Stomach smooth muscle (tissue), 2 donors: ENCODE data around the gene TMPRSS11A.

ENCODE experiments used
- H3K27ac ChIP-seq: one replicate; pipeline ENCODE4 v1.7.0; 2013; ENCODE audit warnings: mild to moderate bottlenecking, low read length, inconsistent platforms
- H3K27me3 ChIP-seq, 2 donors: one replicate each; pipeline ENCODE4 v1.7.0; 2013; ENCODE audit warnings: low read length in 2 of 2; ENCODE audit not compliant: insufficient read depth in 2 of 2, control insufficient read depth in 1 of 2
- H3K36me3 ChIP-seq, 2 donors: one replicate each; pipeline ENCODE4 v1.7.0; 2013; ENCODE audit warnings: low read length in 2 of 2; ENCODE audit not compliant: control insufficient read depth in 2 of 2, insufficient read depth in 2 of 2
- H3K4me1 ChIP-seq: one replicate; pipeline ENCODE4 v1.7.0; 2013; ENCODE audit warnings: low read length; ENCODE audit not compliant: control insufficient read depth, insufficient read depth
- H3K4me3 ChIP-seq, 2 donors: one replicate each; pipeline ENCODE4 v1.7.0; 2013; ENCODE audit warnings: low read length in 2 of 2
- H3K9ac ChIP-seq, 2 donors: one replicate each; pipeline ENCODE4 v1.7.0; 2013; ENCODE audit warnings: low read length in 2 of 2, mild to moderate bottlenecking in 1 of 2
- H3K9me3 ChIP-seq, 2 donors: one replicate each; pipeline ENCODE4 v1.7.0; 2013; ENCODE audit warnings: low read length in 2 of 2; ENCODE audit not compliant: control insufficient read depth in 2 of 2
- donor health status: healthy.
- donor health status: Pancreatic carcinoma.

The TMPRSS11A gene

DNA sequence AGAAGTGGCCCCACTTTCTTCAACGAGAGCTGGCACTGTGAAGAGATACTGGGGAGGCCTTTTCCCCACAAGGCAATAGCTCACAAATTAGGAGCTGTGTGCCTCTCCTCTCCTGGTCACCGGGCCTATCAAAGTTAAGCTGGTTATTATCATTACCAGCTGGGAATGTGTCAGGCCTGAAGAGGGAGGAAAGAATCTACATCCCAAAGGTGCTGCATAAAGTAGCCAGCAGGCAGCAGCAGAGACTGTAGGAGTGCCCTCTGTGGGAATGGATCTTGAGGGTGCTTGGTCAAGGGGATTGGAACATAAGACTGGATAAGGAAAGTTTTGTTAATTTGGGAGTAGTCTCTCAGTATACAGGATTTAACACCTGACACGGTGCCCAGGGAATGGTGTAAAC, 70.4 kb downstream of the TMPRSS11A start:
- H3K27ac ChIP-seq: no peak overlapping the region
- no peaks in the 10 kb centered on the region for H3K4me1 ChIP-seq
- no peak overlapping the region for H3K9ac ChIP-seq
- no peaks in the 10 kb centered on the region for H3K27me3 ChIP-seq
- H3K4me3 ChIP-seq: no peak overlapping the region
- no peaks in the 10 kb centered on the region for H3K36me3 ChIP-seq
- no peaks in the 10 kb centered on the region for H3K9me3 ChIP-seq

DNA sequence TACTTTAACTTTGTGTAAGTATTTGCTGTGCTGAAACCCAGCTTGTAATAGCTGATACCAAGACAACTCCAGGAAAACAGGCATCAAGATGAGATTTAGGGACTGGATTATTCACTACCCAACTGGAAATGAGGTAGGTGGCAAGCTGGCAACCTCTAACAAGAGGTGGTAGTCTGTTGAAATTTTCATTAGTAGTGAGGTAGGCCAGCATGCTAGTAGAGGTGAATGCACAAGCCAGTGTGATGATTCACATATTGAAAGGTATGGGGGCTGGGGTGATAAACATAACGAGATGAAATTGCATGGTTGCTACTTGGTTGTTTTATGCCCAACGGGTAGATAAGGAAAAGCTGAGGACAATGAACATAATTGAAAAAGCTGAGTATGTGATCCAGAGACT, 71.0 kb downstream of the TMPRSS11A start:
- Histone ChIP-seq H3K36me3 (no peaks in the 10 kb centered on the region), H3K4me3 (no peak overlapping the region), H3K27me3 (no peaks in the 10 kb centered on the region), H3K4me1 (no peaks in the 10 kb centered on the region), H3K27ac (no peak overlapping the region), H3K9me3 (no peaks in the 10 kb centered on the region), H3K9ac (no peak overlapping the region)

DNA sequence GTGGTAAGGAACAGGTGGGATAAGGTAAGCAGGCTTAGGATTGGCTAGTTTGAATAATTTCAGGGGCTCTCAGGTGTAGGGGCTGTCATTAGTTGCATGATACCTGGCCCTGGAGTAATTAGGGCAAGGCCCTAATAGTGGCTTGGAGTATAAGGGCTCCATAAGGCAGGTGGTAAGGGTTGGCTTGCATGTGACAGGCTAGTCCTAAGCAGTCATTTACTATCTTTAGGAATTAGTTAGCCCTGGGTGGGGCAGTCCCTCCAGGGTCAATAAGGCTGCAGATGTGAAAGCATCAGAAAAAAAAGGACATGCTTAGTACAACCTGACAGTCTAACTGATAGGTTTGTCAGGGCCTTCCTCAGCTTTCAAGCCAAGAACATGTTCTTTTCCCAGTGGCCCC, 71.6 kb downstream of the TMPRSS11A start:
- Histone ChIP-seq H3K9me3 (no peaks in the 10 kb centered on the region), H3K9ac (no peak overlapping the region), H3K4me1 (no peaks in the 10 kb centered on the region), H3K27me3 (no peaks in the 10 kb centered on the region), H3K27ac (no peak overlapping the region), H3K4me3 (no peak overlapping the region), H3K36me3 (no peaks in the 10 kb centered on the region)

DNA sequence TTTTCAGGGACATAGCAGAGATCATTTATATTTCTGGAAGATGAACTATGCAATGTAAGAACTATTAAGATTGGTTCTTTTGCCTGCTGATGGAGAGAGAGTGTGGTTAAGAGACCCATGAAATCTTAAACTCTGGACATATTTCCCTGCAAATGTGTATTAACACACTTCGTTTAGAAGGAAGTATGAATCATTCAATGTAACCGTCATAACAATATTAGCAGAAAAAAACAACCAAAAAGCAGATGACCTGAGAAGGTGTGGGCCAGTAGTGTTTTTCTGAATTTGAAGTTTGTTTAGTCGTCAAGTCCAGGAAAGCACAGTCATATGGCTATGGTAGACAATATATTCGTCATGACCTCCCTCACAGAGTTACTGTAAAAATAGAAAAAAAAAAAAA, 77.0 kb downstream of the TMPRSS11A start:
- Histone ChIP-seq H3K4me1 (no peaks in the 10 kb centered on the region), H3K27me3 (no peaks in the 10 kb centered on the region), H3K9me3 (no peaks in the 10 kb centered on the region), H3K27ac (no peak overlapping the region), H3K9ac (no peak overlapping the region), H3K36me3 (no peaks in the 10 kb centered on the region), H3K4me3 (no peak overlapping the region)

DNA sequence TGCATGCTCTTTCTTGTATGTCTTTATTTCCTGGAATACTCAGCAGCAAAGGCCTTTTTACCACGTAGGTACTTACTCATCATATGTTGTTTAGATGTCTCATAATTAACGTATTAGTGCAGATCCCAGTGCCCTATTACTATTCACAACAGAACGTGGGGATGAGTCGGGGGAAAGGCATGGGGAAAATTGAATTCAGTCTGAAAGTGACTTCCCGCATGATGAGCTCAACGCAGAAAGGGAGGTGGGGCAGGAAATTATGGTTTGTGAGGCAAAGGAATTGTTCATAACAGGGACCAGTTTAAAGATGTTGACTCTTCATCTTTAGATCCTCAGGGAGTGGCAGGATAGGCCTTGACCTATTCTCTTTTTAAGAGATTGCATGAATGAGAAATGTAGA, 77.5 kb downstream of the TMPRSS11A start:
- H3K4me1 ChIP-seq: no peaks in the 10 kb centered on the region
- no peaks in the 10 kb centered on the region for H3K9me3 ChIP-seq
- no peak overlapping the region for H3K9ac ChIP-seq
- no peaks in the 10 kb centered on the region for H3K36me3 ChIP-seq
- no peak overlapping the region for H3K27ac ChIP-seq
- no peak overlapping the region for H3K4me3 ChIP-seq
- no peaks in the 10 kb centered on the region for H3K27me3 ChIP-seq

DNA sequence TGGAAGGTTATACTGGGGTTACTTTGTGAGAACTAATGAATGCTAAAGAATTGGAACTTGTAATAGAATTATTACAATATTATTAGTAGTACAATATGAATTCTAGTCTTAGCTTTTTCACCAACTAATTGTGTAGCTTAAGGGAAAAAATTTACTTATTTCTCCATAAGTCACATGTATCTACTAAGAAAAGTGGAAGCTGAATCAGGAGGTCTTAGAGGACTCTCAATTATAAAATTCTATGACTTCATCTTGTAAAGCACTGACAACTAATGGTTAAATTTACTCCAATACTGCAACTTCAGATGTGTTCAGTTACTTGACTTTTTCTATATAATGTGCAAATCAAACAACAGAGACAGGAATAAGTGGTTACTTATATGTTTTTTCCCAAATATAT, 78.6 kb downstream of the TMPRSS11A start:
- H3K36me3 ChIP-seq: no peaks in the 10 kb centered on the region
- H3K27ac ChIP-seq: no peak overlapping the region
- H3K4me1 ChIP-seq: no peaks in the 10 kb centered on the region
- H3K4me3 ChIP-seq: no peak overlapping the region
- H3K27me3 ChIP-seq: no peaks in the 10 kb centered on the region
- no peaks in the 10 kb centered on the region for H3K9me3 ChIP-seq
- no peak overlapping the region for H3K9ac ChIP-seq

DNA sequence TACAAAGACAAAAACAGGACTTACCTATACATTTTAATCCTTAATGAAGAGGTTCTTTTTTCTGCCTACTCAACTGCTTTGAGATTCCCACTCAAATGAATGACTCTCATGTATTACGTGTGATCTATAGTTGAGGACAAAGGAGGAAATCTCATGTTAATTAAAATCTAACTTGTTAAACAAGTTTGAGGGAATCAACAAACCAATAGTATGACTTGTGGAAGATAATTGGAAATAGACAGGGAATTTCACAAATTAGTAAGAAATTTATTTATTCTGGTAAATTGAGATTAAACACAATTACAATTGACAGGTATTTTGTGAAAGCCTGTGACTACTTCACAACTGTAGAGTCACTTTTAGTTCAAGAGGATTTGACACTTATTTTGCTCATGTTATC, 79.4 kb downstream of the TMPRSS11A start, which contains the start of gene TMPRSS11D:
TSS of gene TMPRSS11D (minus strand) at position 101 of the 400 bp plus-strand sequence. CDS start at position 32, 69 bp downstream.
- Histone ChIP-seq H3K4me1 (no peaks in the 10 kb centered on the region), H3K27ac (no peak within 1 kb of the TSS), H3K9me3 (no peaks in the 10 kb centered on the region), H3K27me3 (no peaks in the 10 kb centered on the region), H3K36me3 (no peaks in the 10 kb centered on the region), H3K4me3 (no peak within 1 kb of the TSS), H3K9ac (no peak within 1 kb of the TSS)

DNA sequence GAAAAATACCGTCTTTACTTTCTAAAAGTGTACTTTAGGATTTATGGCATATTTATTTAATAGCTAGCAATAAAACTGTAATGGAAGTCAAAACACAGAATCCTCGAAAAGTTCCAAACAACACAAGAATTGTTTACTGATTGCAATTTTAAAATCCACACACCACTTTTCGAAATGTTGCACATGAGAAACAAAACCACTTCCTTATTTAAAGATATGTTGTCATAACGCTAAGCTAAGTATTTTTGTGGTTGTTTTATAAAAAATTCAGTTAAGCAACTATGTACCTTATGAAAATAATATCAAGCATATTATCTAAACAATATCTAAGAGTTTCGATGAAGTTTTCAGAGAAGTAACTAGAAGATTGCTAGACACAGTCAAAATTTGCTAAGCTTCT, 79.8 kb downstream of the TMPRSS11A start:
- H3K4me1 ChIP-seq: no peaks in the 10 kb centered on the region
- no peaks in the 10 kb centered on the region for H3K36me3 ChIP-seq
- no peak overlapping the region for H3K27ac ChIP-seq
- no peak overlapping the region for H3K9ac ChIP-seq
- no peaks in the 10 kb centered on the region for H3K27me3 ChIP-seq
- no peak overlapping the region for H3K4me3 ChIP-seq
- H3K9me3 ChIP-seq: no peaks in the 10 kb centered on the region

DNA sequence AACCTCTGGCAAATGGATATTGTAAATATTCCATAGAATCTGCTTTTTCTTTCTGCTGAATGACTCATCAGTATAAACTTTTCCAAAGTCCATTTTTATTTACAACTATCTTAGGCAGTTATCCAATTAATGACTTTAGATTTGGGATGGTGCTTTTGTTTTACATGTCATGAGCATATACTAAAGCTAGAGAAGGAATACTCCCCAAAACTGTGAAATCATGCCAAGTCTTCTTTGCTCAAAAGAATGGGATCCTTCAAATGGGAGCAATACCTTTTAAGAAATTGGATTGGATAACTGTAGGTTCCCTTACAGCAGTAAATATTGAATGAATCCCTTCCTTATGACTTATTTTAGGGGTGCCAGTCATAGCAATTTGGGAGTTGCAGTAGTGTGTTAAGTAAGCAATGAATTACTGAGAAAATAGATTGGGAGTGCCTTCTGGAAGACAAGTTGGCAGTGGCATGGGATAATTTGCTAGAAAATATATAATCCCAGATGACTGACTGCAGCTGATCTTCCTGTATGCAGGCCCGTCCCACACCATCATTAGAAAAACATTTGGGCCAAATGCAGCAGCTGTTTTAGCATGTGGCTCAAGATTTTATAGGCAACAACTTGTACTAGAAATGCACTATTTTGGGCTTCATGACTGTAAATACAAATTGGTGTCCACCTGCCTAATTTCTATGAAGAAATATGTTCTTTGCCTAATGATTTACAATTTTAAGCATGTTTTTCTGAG, 82.3 kb downstream of the TMPRSS11A start:
- Histone ChIP-seq H3K27me3 (no peaks in the 10 kb centered on the region), H3K4me1 (no peaks in the 10 kb centered on the region), H3K4me3 (no peak overlapping the region), H3K9me3 (no peaks in the 10 kb centered on the region), H3K36me3 (no peaks in the 10 kb centered on the region), H3K9ac (no peak overlapping the region), H3K27ac (no peak overlapping the region)

DNA sequence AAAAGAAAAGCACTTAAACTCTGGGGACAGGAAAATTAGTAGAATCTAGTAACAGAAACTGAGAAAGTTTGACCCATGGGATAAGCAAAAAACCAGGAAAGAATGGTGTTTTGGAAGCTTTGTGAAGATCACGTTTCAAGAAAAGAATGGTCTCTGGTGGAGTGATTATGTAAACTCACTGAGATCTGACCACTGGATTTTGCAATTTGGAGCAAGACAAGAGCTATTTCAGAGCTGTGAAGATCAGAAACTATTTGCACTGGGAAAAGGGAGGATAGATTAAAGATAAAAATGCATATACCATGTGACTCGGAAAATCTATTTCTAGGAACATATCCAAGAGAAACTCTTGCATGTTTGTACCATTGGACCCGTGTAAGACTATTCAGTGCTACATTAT, 83.8 kb downstream of the TMPRSS11A start:
- Histone ChIP-seq H3K9me3 (no peaks in the 10 kb centered on the region), H3K36me3 (no peaks in the 10 kb centered on the region), H3K27ac (no peak overlapping the region), H3K4me1 (no peaks in the 10 kb centered on the region), H3K27me3 (no peaks in the 10 kb centered on the region), H3K4me3 (no peak overlapping the region), H3K9ac (no peak overlapping the region)

DNA sequence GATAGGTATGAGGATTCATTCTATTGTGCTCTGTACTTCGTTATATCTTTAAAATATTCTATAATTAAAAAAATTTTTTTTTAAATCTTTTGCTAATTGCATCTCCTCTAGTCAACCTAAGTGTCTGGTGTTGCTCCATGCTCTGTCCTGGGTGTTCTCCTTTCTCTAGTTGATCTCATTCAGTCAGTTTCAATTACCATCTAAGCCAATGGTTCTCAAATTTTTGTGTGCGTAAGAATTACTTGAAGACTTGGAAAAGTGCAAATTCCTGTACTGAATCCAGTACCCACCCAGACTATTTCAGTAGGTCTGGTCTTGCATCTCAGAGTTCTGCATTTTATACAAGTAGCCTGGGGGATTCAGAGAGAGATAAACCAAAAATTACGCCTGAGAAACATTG, 86.2 kb downstream of the TMPRSS11A start:
- Histone ChIP-seq H3K4me3 (no peak overlapping the region), H3K27me3 (no peaks in the 10 kb centered on the region), H3K27ac (no peak overlapping the region), H3K9ac (no peak overlapping the region), H3K4me1 (no peaks in the 10 kb centered on the region), H3K36me3 (no peaks in the 10 kb centered on the region), H3K9me3 (no peaks in the 10 kb centered on the region)
